ENCODE measurements around the gene GYS1. TPM values are rescaled to one million over a fixed set of nuclear protein-coding genes. Genes with fewer than 3 reads are reported as not detected.
"Not testable (repeated sequence)": the region's sequence is repeated elsewhere in the genome, so short reads cannot be mapped to it uniquely, and the experiment has no call there.

Gene GYS1
- total and polyA plus RNA-seq, 10 of the 15 experiments (the other 5 are each of a cell fraction or from before 2014, with no cell fraction given), result 3.7 to 62.0 (median 37.3) TPM

- in situ Hi-C loops (cut with MboI), result not testable (repeated sequence)
Measured at GRCh38 chr19:49030323-49030722, 37.2 kb upstream of the GYS1 start.

GRCh38 chr19:49029749-49030148 lies 36.6 kb upstream of the GYS1 start:
- BruUV-seq (replicated peaks); H3K36me3 ChIP-seq (ENCODE audit: control insufficient read depth in 2 of 2, insufficient read depth in 2 of 2, low read length in 1 of 2); in situ Hi-C loops (cut with MboI); H3K4me3 ChIP-seq; H3K9me3 ChIP-seq (replicated peaks; ENCODE audit: control insufficient read depth, insufficient read depth, low read length); DNase-seq (ENCODE audit: low read depth, low spot score); FAIRE-seq; H3K4me2 ChIP-seq (ENCODE audit: control insufficient read depth, insufficient read depth); H2AFZ ChIP-seq (ENCODE audit: control insufficient read depth, low read depth, low read length); SMC1A ChIA-PET (ENCODE audit: uncharacterized antibody, unreplicated experiment); H3K27ac ChIP-seq (ENCODE audit: control insufficient read depth, insufficient read depth); H3K79me2 ChIP-seq (ENCODE audit: control insufficient read depth, insufficient read depth, low read length); H3K9ac ChIP-seq (ENCODE audit: control insufficient read depth, insufficient read depth, low read length); H3K4me1 ChIP-seq (ENCODE audit: control insufficient read depth, insufficient read depth, low read length); POLR2A ChIA-PET; H4K20me1 ChIP-seq (ENCODE audit: control insufficient read depth, insufficient read depth); intact Hi-C loops (cut with micrococcal nuclease; ENCODE audit: unreplicated experiment); RAD21 ChIA-PET (ENCODE audit: unreplicated experiment); H3K27me3 ChIP-seq (replicated peaks in 1 of 2; ENCODE audit: control insufficient read depth in 2 of 2, insufficient read depth in 2 of 2, low read length in 1 of 2); ATAC-seq: not testable (repeated sequence)
- 51% methylated on average over 14 of the region's 14 CpGs for WGBS (ENCODE audit: insufficient coverage, insufficient replicate concordance, low lambda C conversion rate, missing lambda C conversion rate)
- CTCF ChIA-PET, result interaction anchor here (0.6 to 1.0 kb wide), 2 partner anchors 32 to 193 kb away, joined by 3 read pairs; partner anchors contain the start of gene HSD17B14
- TF ChIP-seq BCL3 (IDR thresholded peaks at IDR 0.05; ENCODE audit: borderline replicate concordance, insufficient read depth, low read depth, low read length, poor library complexity, severe bottlenecking), result peak; percentile 37

More at GRCh38 chr19:49030323-49030722, 37.2 kb upstream of the GYS1 start:
- H3K4me2 ChIP-seq (ENCODE audit: control insufficient read depth, insufficient read depth); POLR2A ChIA-PET; H3K36me3 ChIP-seq (ENCODE audit: control insufficient read depth in 2 of 2, insufficient read depth in 2 of 2, low read length in 1 of 2); FAIRE-seq; H3K27ac ChIP-seq (ENCODE audit: control insufficient read depth, insufficient read depth); BruUV-seq (replicated peaks); H3K9ac ChIP-seq (ENCODE audit: control insufficient read depth, insufficient read depth, low read length); H3K4me1 ChIP-seq (ENCODE audit: control insufficient read depth, insufficient read depth, low read length); SMC1A ChIA-PET (ENCODE audit: uncharacterized antibody, unreplicated experiment); H2AFZ ChIP-seq (ENCODE audit: control insufficient read depth, low read depth, low read length); RAD21 ChIA-PET (ENCODE audit: unreplicated experiment); H4K20me1 ChIP-seq (ENCODE audit: control insufficient read depth, insufficient read depth); intact Hi-C loops (cut with micrococcal nuclease; ENCODE audit: unreplicated experiment); ATAC-seq; H3K9me3 ChIP-seq (replicated peaks; ENCODE audit: control insufficient read depth, insufficient read depth, low read length); H3K27me3 ChIP-seq (replicated peaks in 1 of 2; ENCODE audit: control insufficient read depth in 2 of 2, insufficient read depth in 2 of 2, low read length in 1 of 2); H3K4me3 ChIP-seq; DNase-seq (ENCODE audit: low read depth, low spot score); H3K79me2 ChIP-seq (ENCODE audit: control insufficient read depth, insufficient read depth, low read length): not testable (repeated sequence)
- CTCF ChIA-PET, result interaction anchor here (0.6 to 1.0 kb wide), 2 partner anchors 33 to 194 kb away, joined by 3 read pairs; partner anchors contain the start of gene HSD17B14
- 46% methylated on average over 6 of the region's 8 CpGs for WGBS (ENCODE audit: insufficient coverage, insufficient replicate concordance, low lambda C conversion rate, missing lambda C conversion rate)

- CTCF ChIA-PET, result not testable (repeated sequence)
Measured at GRCh38 chr19:49028686-49029085, 35.6 kb upstream of the GYS1 start.

More at GRCh38 chr19:49028686-49029085, 35.6 kb upstream of the GYS1 start:
- intact Hi-C loops (cut with micrococcal nuclease; ENCODE audit: unreplicated experiment); SMC1A ChIA-PET (ENCODE audit: uncharacterized antibody, unreplicated experiment); FAIRE-seq; H3K9ac ChIP-seq (ENCODE audit: control insufficient read depth, insufficient read depth, low read length); BruUV-seq (replicated peaks); H3K4me2 ChIP-seq (ENCODE audit: control insufficient read depth, insufficient read depth); H2AFZ ChIP-seq (ENCODE audit: control insufficient read depth, low read depth, low read length); DNase-seq (ENCODE audit: low read depth, low spot score); H3K27me3 ChIP-seq (replicated peaks in 1 of 2; ENCODE audit: control insufficient read depth in 2 of 2, insufficient read depth in 2 of 2, low read length in 1 of 2); RAD21 ChIA-PET (ENCODE audit: unreplicated experiment); H3K79me2 ChIP-seq (ENCODE audit: control insufficient read depth, insufficient read depth, low read length); in situ Hi-C loops (cut with MboI); H3K9me3 ChIP-seq (replicated peaks; ENCODE audit: control insufficient read depth, insufficient read depth, low read length); H3K4me3 ChIP-seq; ATAC-seq; H3K27ac ChIP-seq (ENCODE audit: control insufficient read depth, insufficient read depth); H3K4me1 ChIP-seq (ENCODE audit: control insufficient read depth, insufficient read depth, low read length); H4K20me1 ChIP-seq (ENCODE audit: control insufficient read depth, insufficient read depth); H3K36me3 ChIP-seq (ENCODE audit: control insufficient read depth in 2 of 2, insufficient read depth in 2 of 2, low read length in 1 of 2): not testable (repeated sequence)
- POLR2A ChIA-PET, result interaction anchor here (0.6 kb wide), 1 partner anchor 54 kb away, joined by 3 read pairs; no protein-coding TSS in a partner anchor
- 5% methylated on average over 4 of the region's 9 CpGs for WGBS (ENCODE audit: insufficient coverage, insufficient replicate concordance, low lambda C conversion rate, missing lambda C conversion rate)

All from GM12878 (cell line).